GM12874 (cell line): Measurements from ENCODE around the gene PHLDA2.

Source experiments
- TF ChIP-seq, protein P1 (sequence below): IDR thresholded peaks from 2 replicates; pipeline ENCODE4 v1.5.1; 2011; ENCODE audit warnings: low read depth, mild to moderate bottlenecking, control low read depth, low read length, moderate library complexity; ENCODE audit not compliant: insufficient read depth

Gene PHLDA2

DNA sequence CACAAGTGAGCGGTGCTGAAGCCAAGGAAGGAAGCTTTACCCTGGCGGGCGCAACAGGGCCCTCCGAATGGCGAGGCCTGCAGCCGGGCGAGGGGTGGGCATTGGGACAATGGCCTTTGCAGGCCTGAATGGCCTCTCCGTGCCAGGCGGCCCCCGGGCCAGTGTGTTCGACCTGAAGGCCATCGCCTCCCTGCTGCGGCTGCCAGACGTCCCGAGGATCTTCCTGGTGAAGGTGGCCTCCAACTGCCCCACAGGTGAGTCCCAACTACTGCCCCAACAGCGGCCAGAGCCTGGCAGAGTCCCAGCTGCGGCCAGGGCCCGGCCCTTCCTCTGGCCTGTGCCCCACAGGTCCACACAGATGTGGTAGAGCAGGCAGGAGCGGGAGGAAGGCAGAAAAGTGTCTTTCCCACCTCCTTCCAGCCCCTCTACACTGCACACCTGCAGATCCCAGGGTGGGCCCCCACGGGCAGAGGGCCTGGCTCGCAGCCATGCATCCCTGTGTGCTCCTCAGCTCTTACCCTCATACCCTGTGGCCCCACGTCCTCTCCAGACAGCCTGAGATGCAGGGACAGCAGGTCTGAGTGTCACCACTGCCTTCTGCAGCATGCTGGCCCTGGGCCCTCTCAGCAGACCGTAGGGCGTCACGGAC, 11.3 kb downstream of the PHLDA2 start:
- TF ChIP-seq, protein P1, sequence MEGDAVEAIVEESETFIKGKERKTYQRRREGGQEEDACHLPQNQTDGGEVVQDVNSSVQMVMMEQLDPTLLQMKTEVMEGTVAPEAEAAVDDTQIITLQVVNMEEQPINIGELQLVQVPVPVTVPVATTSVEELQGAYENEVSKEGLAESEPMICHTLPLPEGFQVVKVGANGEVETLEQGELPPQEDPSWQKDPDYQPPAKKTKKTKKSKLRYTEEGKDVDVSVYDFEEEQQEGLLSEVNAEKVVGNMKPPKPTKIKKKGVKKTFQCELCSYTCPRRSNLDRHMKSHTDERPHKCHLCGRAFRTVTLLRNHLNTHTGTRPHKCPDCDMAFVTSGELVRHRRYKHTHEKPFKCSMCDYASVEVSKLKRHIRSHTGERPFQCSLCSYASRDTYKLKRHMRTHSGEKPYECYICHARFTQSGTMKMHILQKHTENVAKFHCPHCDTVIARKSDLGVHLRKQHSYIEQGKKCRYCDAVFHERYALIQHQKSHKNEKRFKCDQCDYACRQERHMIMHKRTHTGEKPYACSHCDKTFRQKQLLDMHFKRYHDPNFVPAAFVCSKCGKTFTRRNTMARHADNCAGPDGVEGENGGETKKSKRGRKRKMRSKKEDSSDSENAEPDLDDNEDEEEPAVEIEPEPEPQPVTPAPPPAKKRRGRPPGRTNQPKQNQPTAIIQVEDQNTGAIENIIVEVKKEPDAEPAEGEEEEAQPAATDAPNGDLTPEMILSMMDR = no peak

DNA sequence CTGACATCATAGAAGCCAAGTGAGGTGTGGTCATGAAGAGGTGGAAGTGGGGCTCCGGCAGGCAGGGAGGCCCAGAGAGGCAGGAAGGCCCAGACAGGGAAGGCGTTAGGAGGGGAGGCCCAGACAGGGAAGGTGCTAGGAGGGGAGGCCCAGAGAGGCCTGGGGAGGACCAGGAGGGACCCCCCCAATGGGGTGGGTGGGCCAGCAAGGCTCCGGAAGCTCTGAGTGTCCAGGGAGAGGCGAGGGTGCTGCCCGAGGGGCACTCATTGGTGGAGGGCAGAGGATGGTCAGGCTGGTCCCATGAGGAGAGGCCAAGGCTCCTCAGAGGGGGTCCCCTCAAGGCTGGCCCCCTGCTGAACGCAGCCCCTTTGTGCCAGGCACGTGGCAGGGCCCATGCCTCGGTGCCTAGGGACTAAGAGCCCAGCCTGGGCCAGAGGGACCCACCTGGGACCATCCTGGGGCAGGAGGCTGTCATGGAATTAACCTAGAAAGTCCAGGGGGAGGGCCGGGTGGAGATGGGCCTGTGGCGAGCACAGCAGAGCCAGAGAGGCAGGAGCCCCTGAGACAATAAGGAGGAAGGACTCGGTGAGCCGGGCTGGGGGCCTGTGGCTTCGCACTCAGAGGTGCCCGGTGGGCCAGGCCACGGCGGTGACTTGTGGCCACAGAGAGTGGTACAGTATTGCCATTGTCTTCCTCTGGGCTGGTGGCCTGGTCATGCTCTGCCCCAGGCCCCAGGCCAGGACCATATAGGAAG, 12.2 kb downstream of the PHLDA2 start:
- TF ChIP-seq, protein P1 = no peak

DNA sequence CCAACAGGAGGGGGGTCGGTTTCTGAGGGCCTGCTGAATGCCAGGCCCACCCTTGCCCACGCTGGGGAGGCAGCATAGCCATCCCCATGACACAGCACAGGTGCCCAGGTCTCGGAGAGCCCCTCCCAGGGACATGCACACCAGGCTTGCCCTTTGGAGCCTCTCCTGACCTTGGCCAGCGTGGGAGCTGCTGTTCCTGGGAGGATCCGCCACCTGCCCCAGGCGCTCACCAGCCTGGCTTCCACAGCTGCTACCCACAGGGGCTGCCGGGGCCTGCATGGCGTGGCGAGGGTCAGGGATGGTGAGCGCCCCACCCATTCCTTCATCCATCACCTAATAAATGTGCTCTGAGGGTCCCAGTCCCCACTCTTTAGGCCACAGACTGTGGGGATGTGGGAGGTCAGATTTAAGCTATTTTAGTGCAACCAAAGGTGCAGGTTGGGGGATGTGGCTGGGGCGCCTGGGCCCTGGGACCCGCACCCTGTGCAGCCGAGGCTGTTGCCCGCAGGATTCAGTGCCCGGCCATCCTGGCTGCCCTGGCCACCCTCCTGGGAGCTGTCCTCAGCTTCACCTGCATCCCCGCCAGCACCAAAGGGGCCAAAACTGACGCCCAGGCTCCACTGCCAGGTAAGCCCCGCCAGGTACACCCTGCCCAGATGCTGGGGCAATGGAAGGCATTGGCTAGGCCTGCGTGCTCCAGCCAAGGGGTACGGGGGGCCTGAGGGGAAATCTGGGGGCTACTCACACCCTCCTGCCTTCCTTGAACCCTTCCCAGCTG, 12.9 kb downstream of the PHLDA2 start:
- TF ChIP-seq, protein P1 = no peak

DNA sequence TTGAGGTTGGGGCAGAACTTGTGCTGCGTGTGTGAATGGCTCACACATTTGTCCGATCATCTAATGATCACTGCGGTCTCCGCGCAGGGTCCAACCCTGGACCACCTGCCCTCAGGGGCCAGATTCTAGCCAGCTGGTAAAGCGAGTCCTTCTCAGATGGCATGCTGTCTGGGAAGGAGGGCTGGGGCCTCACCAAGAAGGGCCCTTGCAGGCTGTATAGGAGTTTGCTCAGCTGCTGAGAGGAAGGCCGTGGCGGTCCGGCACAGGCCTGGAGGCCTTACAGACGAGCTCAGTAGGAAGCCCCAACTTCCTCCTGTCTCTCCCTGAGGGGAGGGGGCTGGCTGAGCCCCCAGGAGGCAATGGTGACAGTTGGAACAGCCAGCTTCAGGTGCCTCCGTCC, 13.7 kb downstream of the PHLDA2 start:
- TF ChIP-seq, protein P1 = no peak

DNA sequence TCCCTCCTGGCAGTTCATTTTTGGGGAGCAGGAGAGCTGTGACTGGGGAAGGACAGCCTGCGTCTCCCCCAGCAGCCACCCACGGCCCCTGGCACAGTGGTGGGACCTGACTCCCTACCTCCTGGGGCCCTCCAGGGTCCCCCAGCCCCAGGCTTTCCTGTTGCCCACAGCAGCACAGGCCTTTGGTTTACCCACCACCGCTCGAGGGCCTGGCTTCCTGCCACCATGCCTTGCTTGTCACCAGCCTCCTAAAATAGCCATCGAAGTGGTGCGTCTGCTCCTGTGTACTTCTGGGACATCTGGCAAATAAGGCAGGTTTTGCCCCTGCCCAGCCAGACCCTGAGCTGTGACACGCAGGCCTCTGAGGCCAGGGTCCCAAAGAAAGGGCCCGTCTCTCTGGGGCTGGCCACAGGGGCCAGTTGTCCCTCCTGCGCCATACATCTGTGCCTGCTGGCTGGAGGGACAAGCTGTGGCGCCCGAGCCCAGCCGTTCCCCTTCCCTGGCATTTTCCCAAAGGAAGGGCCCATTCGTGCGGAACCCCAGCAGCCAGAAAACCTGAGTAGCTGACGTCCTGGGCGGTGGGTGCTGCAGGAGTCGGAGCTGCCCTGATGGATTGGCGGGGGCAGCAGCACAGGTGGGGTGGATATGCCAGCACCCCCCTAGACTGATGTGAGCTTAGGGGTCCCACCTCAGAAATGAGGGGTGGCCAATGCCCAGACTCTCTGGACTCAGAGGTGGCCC, 14.6 kb downstream of the PHLDA2 start:
- TF ChIP-seq, protein P1 = no peak

DNA sequence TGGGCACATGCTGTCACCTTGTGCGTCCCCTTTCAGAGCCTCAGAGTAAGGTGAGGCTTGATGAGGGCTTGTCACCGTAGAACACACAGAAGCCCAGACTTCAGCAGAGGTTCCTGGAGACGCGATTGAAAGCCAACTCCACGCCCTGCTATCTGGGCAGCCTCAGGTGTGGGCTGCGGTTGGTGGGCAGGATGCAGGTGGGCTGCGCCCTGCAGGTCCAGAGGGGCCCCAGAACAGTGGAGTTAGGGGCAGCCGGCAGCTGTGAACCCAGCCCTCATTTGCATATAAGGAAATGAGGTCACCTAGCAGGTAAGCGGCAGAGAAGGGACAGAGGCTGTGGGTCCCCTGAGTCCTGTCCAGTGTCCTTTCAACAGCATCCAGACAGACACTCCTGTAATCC, 15.4 kb downstream of the PHLDA2 start:
- TF ChIP-seq, protein P1 = no peak

DNA sequence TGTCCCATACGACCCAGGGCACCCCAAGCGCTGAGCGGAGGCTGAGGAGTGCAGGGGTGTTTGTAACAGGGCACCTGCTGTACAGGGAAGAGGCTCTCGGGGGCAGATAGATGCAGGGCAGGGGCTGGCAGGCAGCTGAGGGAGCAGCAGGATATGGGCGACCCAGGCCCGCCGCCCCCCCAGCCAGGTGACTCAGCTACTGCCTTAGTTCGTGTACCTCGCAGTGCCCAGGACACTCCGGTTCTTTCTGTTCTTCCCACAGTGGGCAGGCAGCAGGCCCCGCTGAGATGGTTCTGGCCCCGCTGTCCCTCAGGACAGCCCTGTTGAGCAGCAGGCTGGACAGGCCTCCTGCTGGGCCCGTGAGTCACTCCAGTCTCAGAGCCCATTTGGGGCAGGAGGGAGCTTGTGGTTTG, 16.2 kb downstream of the PHLDA2 start:
- TF ChIP-seq, protein P1 = no peak
